HCT116 (cell line): ENCODE measurements around the gene NOS1. TPM values are rescaled to one million over a fixed set of nuclear protein-coding genes. Genes with fewer than 3 reads are reported as not detected.

Experiments
- ATAC-seq: fragments of 200-7000 bp; cut with Tn5 transposase; 2 replicates; pipeline ENCODE4 v1.9.1; 2020; ENCODE audit warnings: mild to moderate bottlenecking, moderate library complexity
- BruUV-seq: library from RNA; stranded (reverse); fragments of 400-500 nt; replicated peaks from 2 replicates; lab custom pipeline; 2021; lab: Mats Ljungman, UMichigan
- CTCF ChIA-PET: fragments of 300-600 bp; sonication (Branson Sonifier 250); formaldehyde crosslinking; loops from one replicate; lab custom pipeline; 2021; ENCODE audit warnings: antibody characterized with exemption; lab: Charles Lee
- POLR2A ChIA-PET: fragments of 300-600, 350-600 bp; sonication (Branson Sonifier 250); formaldehyde crosslinking; loops from one replicate; lab custom pipeline; 2021; ENCODE audit warnings: antibody characterized with exemption; lab: Charles Lee
- RAD21 ChIA-PET, 2 experiments: fragments of 300-600 bp; sonication (Branson Sonifier 250); formaldehyde crosslinking; loops; one replicate each; lab custom pipeline; 2023; ENCODE audit warnings: low total read pairs in 2 of 2; ENCODE audit not compliant: uncharacterized antibody in 2 of 2, unreplicated experiment in 2 of 2, low non-redundant PET in 1 of 2; lab: Charles Lee
- DNase-seq: peaks from one replicate; pipeline ENCODE4 v3.0.0-alpha.2; 2010; ENCODE audit warnings: low read depth, low spot score
- H2AFZ ChIP-seq: fragments of 200-600 bp; shearing (Covaris generic), sonication (generic); 2 replicates; pipeline ENCODE4 v1.6.1; 2017; ENCODE audit warnings: low read depth, mixed run types, mixed read lengths, antibody characterized with exemption, low read length; ENCODE audit not compliant: poor library complexity, severe bottlenecking
- H3K27ac ChIP-seq: 2 replicates; pipeline ENCODE4 v1.5.1; 2012; ENCODE audit warnings: low read depth, low read length
- H3K27me3 ChIP-seq: fragments of 200-600 bp; sonication (generic); 2 replicates; pipeline ENCODE4 v1.6.1; 2016; ENCODE audit warnings: mixed run types, low read length, mixed read lengths; ENCODE audit not compliant: insufficient read depth
- H3K36me3 ChIP-seq, 2 experiments: fragments of 200-500 bp in 1 of 2; fragments of 200-600 bp in 1 of 2; sonication (Bioruptor generic) in 1 of 2; sonication (generic) in 1 of 2; 2 replicates each; pipeline versions ENCODE4 v1.5.1 to v1.6.1; 2014 to 2016; ENCODE audit warnings: low read length in 2 of 2, inconsistent platforms in 1 of 2, mixed read lengths in 1 of 2, mixed run types in 1 of 2; ENCODE audit not compliant: insufficient read depth in 2 of 2, control insufficient read depth in 1 of 2
- H3K4me1 ChIP-seq, 2 experiments: fragments of 200-600 bp in 1 of 2; sonication (generic) in 1 of 2; 2 replicates each; pipeline versions ENCODE4 v1.5.1 to v1.6.1; 2012 to 2017; ENCODE audit warnings: low read length in 2 of 2, inconsistent platforms in 1 of 2, mild to moderate bottlenecking in 1 of 2, mixed read lengths in 1 of 2, mixed run types in 1 of 2, moderate library complexity in 1 of 2; ENCODE audit not compliant: insufficient read depth in 2 of 2, control insufficient read depth in 1 of 2
- H3K4me2 ChIP-seq: fragments of 200-600 bp; sonication (generic); 2 replicates; pipeline ENCODE4 v1.6.1; 2017; ENCODE audit warnings: mixed run types, low read length, mixed read lengths
- H3K4me3 ChIP-seq, 2 experiments: fragments of 200-600 bp in 1 of 2; sonication (generic) in 1 of 2; replicated peaks in 1 of 2; 2 replicates each; pipeline ENCODE4 v1.5.1; 2011 to 2016; ENCODE audit warnings: low read length in 2 of 2, control low read depth in 1 of 2, low read depth in 1 of 2, mild to moderate bottlenecking in 1 of 2, mixed read lengths in 1 of 2, mixed run types in 1 of 2
- H3K79me2 ChIP-seq: fragments of 200-600 bp; sonication (generic); 2 replicates; pipeline ENCODE4 v1.6.1; 2017; ENCODE audit warnings: mild to moderate bottlenecking, mixed run types, low read length, moderate library complexity, mixed read lengths; ENCODE audit not compliant: insufficient read depth
- H3K9ac ChIP-seq: fragments of 200-600 bp; sonication (generic); 2 replicates; pipeline ENCODE4 v1.6.1; 2016; ENCODE audit warnings: low read length, mixed read lengths
- H3K9me2 ChIP-seq: fragments of 200-600 bp; sonication (generic), shearing (Covaris generic); 2 replicates; pipeline ENCODE4 v1.6.1; 2017; ENCODE audit warnings: mixed run types, mild to moderate bottlenecking, moderate library complexity; ENCODE audit not compliant: insufficient read depth
- H3K9me3 ChIP-seq, 2 experiments: fragments of 200-500 bp in 1 of 2; fragments of 200-600 bp in 1 of 2; sonication (Bioruptor generic) in 1 of 2; sonication (generic) in 1 of 2; 2 replicates each; pipeline ENCODE4 v1.6.1; 2014 to 2017; ENCODE audit warnings: low read length in 2 of 2, mixed read lengths in 2 of 2, inconsistent platforms in 1 of 2, low read depth in 1 of 2, mild to moderate bottlenecking in 1 of 2, mixed run types in 1 of 2, moderate library complexity in 1 of 2; ENCODE audit not compliant: control insufficient read depth in 1 of 2, insufficient read depth in 1 of 2
- H4K20me1 ChIP-seq: fragments of 200-600 bp; sonication (generic), shearing (Covaris generic); 2 replicates; pipeline ENCODE4 v1.6.1; 2017; ENCODE audit warnings: mixed run types, mild to moderate bottlenecking, moderate library complexity; ENCODE audit not compliant: insufficient read depth
- ATF3 ChIP-seq: IDR thresholded peaks from 2 replicates; pipeline ENCODE4 v1.6.1; 2012
- CBX3 ChIP-seq: IDR thresholded peaks from 2 replicates; pipeline ENCODE4 v1.6.1; 2012; ENCODE audit warnings: low read depth
- CTCF ChIP-seq, 3 experiments: fragments of 200-600 bp in 1 of 3; sonication (generic) in 1 of 3; IDR thresholded peaks in 2 of 3; conservative IDR thresholded peaks in 1 of 3; 2 replicates each; pipeline ENCODE4 v1.5.1; 2012 to 2017; ENCODE audit warnings: low read depth in 2 of 3, low read length in 2 of 3, antibody characterized with exemption in 1 of 3, borderline replicate concordance in 1 of 3, control low read depth in 1 of 3, mild to moderate bottlenecking in 1 of 3, mixed read lengths in 1 of 3, mixed run types in 1 of 3, moderate library complexity in 1 of 3; ENCODE audit not compliant: insufficient read depth in 1 of 3
- ELF1 ChIP-seq: IDR thresholded peaks from 2 replicates; pipeline ENCODE4 v1.6.1; 2012; ENCODE audit warnings: low read depth, borderline replicate concordance
- MAX ChIP-seq: IDR thresholded peaks from 2 replicates; pipeline ENCODE4 v1.6.1; 2012
- POLR2AphosphoS5 ChIP-seq: IDR thresholded peaks from 2 replicates; pipeline ENCODE4 v1.6.1; 2011; ENCODE audit warnings: mild to moderate bottlenecking, low read depth, low read length, moderate library complexity
- RAD21 ChIP-seq: IDR thresholded peaks from 2 replicates; pipeline ENCODE4 v1.6.1; 2012; ENCODE audit warnings: low read depth, mild to moderate bottlenecking
- REST ChIP-seq: IDR thresholded peaks from 2 replicates; pipeline ENCODE4 v1.6.1; 2012; ENCODE audit warnings: low read depth
- SIN3A ChIP-seq: IDR thresholded peaks from 2 replicates; pipeline ENCODE4 v1.6.1; 2012; ENCODE audit warnings: low read depth
- TCF7L2 ChIP-seq: IDR thresholded peaks from 2 replicates; pipeline ENCODE4 v1.7.0; 2011; ENCODE audit warnings: borderline replicate concordance, inconsistent platforms; ENCODE audit not compliant: insufficient read depth, insufficient read length; ENCODE audit errors: extremely low read depth
- YY1 ChIP-seq: IDR thresholded peaks from 2 replicates; pipeline ENCODE4 v1.6.1; 2011; ENCODE audit warnings: low read length, low read depth, moderate library complexity, mild to moderate bottlenecking; ENCODE audit not compliant: insufficient replicate concordance; ENCODE audit errors: extremely low read depth
- ZNF274 ChIP-seq: fragments of 200-500 bp; sonication (Bioruptor generic); IDR thresholded peaks from 2 replicates; pipeline ENCODE4 v1.6.1; 2014; ENCODE audit warnings: mild to moderate bottlenecking, low read depth, low read length, inconsistent platforms
- intact Hi-C: fragments of 100-400 bp; cut with micrococcal nuclease; formaldehyde crosslinking; loops from 2 replicates; pipeline ENCODE4 v1.10.0; 2022
- total RNA-seq: library from RNA; stranded (reverse); gene quantifications from one replicate; pipeline ENCODE4 v1.2.1, GENCODE V29; 2021; ENCODE audit not compliant: unreplicated experiment

NOS1 gene
- total RNA-seq, 1 experiment from 2014 or later = 0.22 TPM

- TF ChIP-seq SIN3A (no peak), TCF7L2 (no peak), CTCF (IDR thresholded peaks at IDR 0.05 in 2 of 3, conservative IDR thresholded peaks at IDR 0.05 in 1 of 3; ENCODE audit: borderline replicate concordance in 1 of 3, insufficient read depth in 1 of 3, low read depth in 2 of 3, low read length in 2 of 3) (no peak), ATF3 (no peak), ELF1 (no peak), YY1 (no peak), RAD21 (no peak), CBX3 (no peak), ZNF274 (no peak), POLR2AphosphoS5 (no peak), MAX (no peak), REST (no peak)
- Histone ChIP-seq H3K27ac (no peak overlapping the region), H3K4me1 (no peaks in the 10 kb centered on the region), H3K4me2 (no peak overlapping the region), H2AFZ (no peak overlapping the region), H3K79me2 (no peaks in the 10 kb centered on the region), H3K9ac (no peak overlapping the region), H3K9me3 (no peaks in the 10 kb centered on the region), H3K4me3 (no peak overlapping the region), H3K27me3 (no peaks in the 10 kb centered on the region), H4K20me1 (no peaks in the 10 kb centered on the region), H3K36me3 (peaks cover 29 to 40% of the 10 kb centered on the region in 2 experiments; a peak in 3 of 4 replicates), H3K9me2 (no peaks in the 10 kb centered on the region)
- BruUV-seq = no TSS peak
- ChIA-PET POLR2A (no interaction called here), CTCF (no interaction called here), RAD21 (no interaction called here)
- intact Hi-C loops = loop anchor here (10.0 kb wide), 1 partner anchor 455 kb away; no protein-coding TSS in a partner anchor
- ATAC-seq = no peak
- no peak for DNase-seq
Observed at GRCh38 chr12:117159674-117160073, 201.8 kb downstream of the NOS1 start.
